ENCODE data around the gene COL24A1.
"Not testable (repeated sequence)": the region's sequence is repeated elsewhere in the genome, so short reads cannot be mapped to it uniquely, and the experiment has no call there.

COL24A1 gene

GRCh38 chr1:85714418-85715114, 442.0 kb downstream of the COL24A1 start:
- H3K27ac ChIP-seq (ENCODE audit: low read depth, low read length); H3K4me1 ChIP-seq (ENCODE audit: insufficient read depth, low read length); H3K27me3 ChIP-seq (ENCODE audit: insufficient read depth, low read length); H3K9ac ChIP-seq (ENCODE audit: low read depth, low read length); H3K4me3 ChIP-seq (ENCODE audit: low read length); H3K36me3 ChIP-seq (ENCODE audit: insufficient read depth, low read length): not testable (repeated sequence)
- 92% methylated on average over 14 of the region's 14 CpGs for WGBS
- peaks cover 19% of the 10 kb centered on the region for H3K9me3 ChIP-seq (ENCODE audit: insufficient read depth, low read depth, low read length)

DNA sequence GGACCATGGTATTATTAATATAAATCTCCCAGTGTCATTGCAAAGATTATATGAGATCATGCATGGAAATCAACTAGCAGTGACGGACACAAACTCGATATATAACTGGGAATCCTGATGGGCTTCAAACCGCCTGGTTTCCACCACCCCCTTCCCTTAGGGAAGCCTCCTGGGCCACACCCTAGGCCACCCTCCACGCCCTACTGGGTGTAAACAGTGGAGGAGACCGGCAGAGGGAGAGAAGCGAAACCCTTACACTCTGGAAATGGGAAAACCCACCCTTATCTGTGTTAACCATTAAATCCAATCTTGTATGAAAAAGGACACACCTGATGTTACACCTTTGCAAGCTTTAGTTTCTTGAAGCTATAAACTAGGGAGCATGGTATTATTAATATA, 447.7 kb downstream of the COL24A1 start:
- H3K36me3 ChIP-seq (ENCODE audit: insufficient read depth, low read length): peaks cover 28% of the 10 kb centered on the region
- H3K4me3 ChIP-seq (ENCODE audit: low read length): peak overlapping the region; percentile 89
- peaks cover 10% of the 10 kb centered on the region; the same call in 1 of the 2 replicates for H3K4me1 ChIP-seq (ENCODE audit: insufficient read depth, low read length)
- no peaks in the 10 kb centered on the region for H3K27me3 ChIP-seq (ENCODE audit: insufficient read depth, low read length)
- 82% methylated on average over 5 of the region's 6 CpGs for WGBS
- peak overlapping the region; percentile 46 for H3K27ac ChIP-seq (ENCODE audit: low read depth, low read length)
- peaks cover 5% of the 10 kb centered on the region for H3K9me3 ChIP-seq (ENCODE audit: insufficient read depth, low read depth, low read length)
- H3K9ac ChIP-seq (ENCODE audit: low read depth, low read length): peak overlapping the region; percentile 68

GRCh38 chr1:85707990-85708828, 448.4 kb downstream of the COL24A1 start, which contains the start of gene ZNHIT6:
Gene ZNHIT6, minus strand, starts transcription at chr1:85708433. Its CDS starts 149 bp downstream, at chr1:85708284.
- Histone ChIP-seq H3K27me3 (ENCODE audit: insufficient read depth, low read length) (no peaks in the 10 kb centered on the region), H3K9ac (ENCODE audit: low read depth, low read length) (peak within 1 kb of the TSS; percentile 68), H3K4me3 (ENCODE audit: low read length) (peak within 1 kb of the TSS; percentile 89), H3K4me1 (ENCODE audit: insufficient read depth, low read length) (peaks cover 10% of the 10 kb centered on the region; the same call in 1 of the 2 replicates), H3K9me3 (ENCODE audit: insufficient read depth, low read depth, low read length) (no peaks in the 10 kb centered on the region), H3K36me3 (ENCODE audit: insufficient read depth, low read length) (peaks cover 34% of the 10 kb centered on the region), H3K27ac (ENCODE audit: low read depth, low read length) (peak within 1 kb of the TSS; percentile 57)
- WGBS: under 1% methylated on average over 32 of the region's 35 CpGs

DNA sequence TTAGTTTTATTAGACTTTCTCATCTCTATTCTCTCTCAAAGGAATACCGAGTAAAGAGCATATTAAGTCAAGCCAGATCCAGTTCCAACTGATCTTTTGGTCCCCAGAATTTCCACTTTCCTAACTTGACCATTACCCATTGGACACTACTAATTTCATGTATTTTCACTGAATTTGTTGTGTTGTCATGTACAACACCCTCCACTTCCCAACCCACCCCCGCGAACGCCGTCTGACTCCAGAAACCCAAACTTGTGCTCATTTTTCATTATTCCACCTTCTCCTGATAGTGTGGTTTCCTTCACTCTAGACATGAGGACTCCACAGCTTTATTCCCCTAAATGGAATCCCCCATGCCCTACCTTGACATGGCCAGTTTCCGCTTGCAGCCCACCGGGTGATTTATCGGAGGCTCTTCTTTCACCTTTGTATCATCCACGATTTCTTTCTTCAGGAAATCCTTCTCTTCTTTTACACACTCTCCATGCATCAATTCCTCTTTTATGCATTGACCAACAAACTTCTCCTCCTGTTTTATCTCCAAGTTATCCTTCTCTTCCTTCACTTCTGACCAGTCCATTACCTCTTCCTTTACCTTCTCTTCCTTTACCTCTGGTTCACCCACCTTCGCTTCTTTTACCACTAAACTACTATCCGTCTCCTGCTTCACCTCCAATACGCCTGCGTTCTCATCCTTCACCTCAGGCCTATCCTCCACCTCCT, 449.1 kb downstream of the COL24A1 start:
- Histone ChIP-seq H3K4me1 (ENCODE audit: insufficient read depth, low read length) (peaks cover 10% of the 10 kb centered on the region; the same call in 1 of the 2 replicates), H3K4me3 (ENCODE audit: low read length) (peak overlapping the region; percentile 89), H3K36me3 (ENCODE audit: insufficient read depth, low read length) (peaks cover 41% of the 10 kb centered on the region), H3K27me3 (ENCODE audit: insufficient read depth, low read length) (no peaks in the 10 kb centered on the region), H3K27ac (ENCODE audit: low read depth, low read length) (no peak overlapping the region), H3K9ac (ENCODE audit: low read depth, low read length) (peak overlapping the region; percentile 68), H3K9me3 (ENCODE audit: insufficient read depth, low read depth, low read length) (no peaks in the 10 kb centered on the region)
- 10% methylated on average over 13 of the region's 13 CpGs for WGBS

DNA sequence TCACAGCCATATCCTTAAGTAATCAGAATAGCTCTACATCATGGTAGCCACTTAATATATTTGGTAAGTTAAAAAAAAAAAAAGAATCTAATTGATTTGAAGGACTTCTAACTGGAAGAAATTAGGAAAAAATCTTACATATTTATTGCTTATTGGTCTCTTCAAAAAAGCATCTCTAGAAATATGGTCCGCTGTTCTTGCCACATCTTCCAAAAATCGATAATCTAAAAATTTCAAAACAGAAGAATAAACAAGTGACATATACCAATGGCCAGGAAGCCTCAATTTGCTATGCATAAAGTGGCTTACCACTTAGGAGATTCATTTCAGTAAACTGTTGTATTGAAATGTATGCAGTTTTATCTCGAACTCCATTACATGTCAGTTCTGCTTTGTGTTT, 450.6 kb downstream of the COL24A1 start:
- Histone ChIP-seq H3K9me3 (ENCODE audit: insufficient read depth, low read depth, low read length) (no peaks in the 10 kb centered on the region), H3K27me3 (ENCODE audit: insufficient read depth, low read length) (no peaks in the 10 kb centered on the region), H3K4me3 (ENCODE audit: low read length) (no peak overlapping the region), H3K36me3 (ENCODE audit: insufficient read depth, low read length) (peaks cover 56% of the 10 kb centered on the region), H3K27ac (ENCODE audit: low read depth, low read length) (no peak overlapping the region), H3K9ac (ENCODE audit: low read depth, low read length) (no peak overlapping the region), H3K4me1 (ENCODE audit: insufficient read depth, low read length) (peaks cover 10% of the 10 kb centered on the region; the same call in 1 of the 2 replicates)
- WGBS: 99% methylated on average over 3 of the region's 3 CpGs

DNA sequence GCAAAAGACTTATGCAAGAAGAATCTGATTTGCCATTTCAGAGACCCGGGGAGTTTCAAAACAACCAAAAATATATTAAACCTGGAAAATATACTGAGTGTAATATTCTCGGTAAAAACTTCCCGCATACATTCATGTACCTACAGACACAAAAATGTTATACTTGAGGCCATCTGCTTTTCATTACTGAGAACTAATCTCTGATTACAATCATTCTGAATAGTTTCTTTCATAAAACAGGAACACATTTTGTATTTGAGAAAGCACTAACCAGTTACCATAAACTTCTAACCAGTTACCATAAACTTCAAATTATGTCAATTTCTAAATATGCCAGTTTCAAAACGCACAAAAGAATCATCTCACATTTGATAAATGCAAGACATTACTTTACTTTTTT, 456.1 kb downstream of the COL24A1 start:
- no peak overlapping the region for H3K27ac ChIP-seq (ENCODE audit: low read depth, low read length)
- 99% methylated on average over 4 of the region's 4 CpGs for WGBS
- H3K36me3 ChIP-seq (ENCODE audit: insufficient read depth, low read length): peaks cover 72% of the 10 kb centered on the region
- no peaks in the 10 kb centered on the region for H3K9me3 ChIP-seq (ENCODE audit: insufficient read depth, low read depth, low read length)
- H3K4me1 ChIP-seq (ENCODE audit: insufficient read depth, low read length): no peaks in the 10 kb centered on the region
- H3K27me3 ChIP-seq (ENCODE audit: insufficient read depth, low read length): no peaks in the 10 kb centered on the region
- no peak overlapping the region for H3K9ac ChIP-seq (ENCODE audit: low read depth, low read length)
- H3K4me3 ChIP-seq (ENCODE audit: low read length): no peak overlapping the region

GRCh38 chr1:85697895-85698294, 458.7 kb downstream of the COL24A1 start:
- Histone ChIP-seq H3K9ac (ENCODE audit: low read depth, low read length) (no peak overlapping the region), H3K4me3 (ENCODE audit: low read length) (no peak overlapping the region), H3K4me1 (ENCODE audit: insufficient read depth, low read length) (no peaks in the 10 kb centered on the region), H3K27me3 (ENCODE audit: insufficient read depth, low read length) (no peaks in the 10 kb centered on the region), H3K9me3 (ENCODE audit: insufficient read depth, low read depth, low read length) (no peaks in the 10 kb centered on the region), H3K36me3 (ENCODE audit: insufficient read depth, low read length) (peaks cover 51% of the 10 kb centered on the region), H3K27ac (ENCODE audit: low read depth, low read length) (no peak overlapping the region)

DNA sequence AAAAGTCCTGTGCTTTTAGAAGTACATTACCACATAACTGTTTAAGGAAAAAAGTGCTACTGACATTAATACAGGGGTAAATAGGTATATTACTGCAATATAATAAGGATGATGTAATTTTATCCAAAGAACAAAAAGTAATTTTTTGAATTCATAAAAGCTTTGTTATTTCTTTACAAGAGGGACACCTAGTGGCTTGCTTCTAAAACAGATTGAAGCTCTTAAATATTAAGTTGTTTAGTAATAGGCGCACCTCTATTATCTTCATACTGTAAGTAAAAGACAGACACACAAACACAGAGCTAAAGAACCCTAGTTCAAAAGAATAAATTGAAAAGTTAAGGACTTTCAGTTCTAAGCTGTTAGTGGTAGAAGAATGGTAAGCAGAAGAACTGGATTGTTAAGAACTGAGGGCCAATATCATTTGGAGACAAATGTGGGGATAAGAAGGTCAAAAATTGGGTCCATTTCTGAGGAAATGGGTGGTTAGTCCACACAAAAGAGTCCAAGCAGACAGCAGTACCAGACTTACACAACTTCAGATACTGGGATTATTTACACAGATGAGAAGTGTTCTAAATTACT, 463.8 kb downstream of the COL24A1 start:
- H3K36me3 ChIP-seq (ENCODE audit: insufficient read depth, low read length): peaks cover 26% of the 10 kb centered on the region
- H3K27me3 ChIP-seq (ENCODE audit: insufficient read depth, low read length): no peaks in the 10 kb centered on the region
- WGBS: no CpG with 5 or more reads among the region's 1 CpG
- no peak overlapping the region for H3K9ac ChIP-seq (ENCODE audit: low read depth, low read length)
- H3K9me3 ChIP-seq (ENCODE audit: insufficient read depth, low read depth, low read length): no peaks in the 10 kb centered on the region
- no peak overlapping the region for H3K4me3 ChIP-seq (ENCODE audit: low read length)
- H3K4me1 ChIP-seq (ENCODE audit: insufficient read depth, low read length): no peaks in the 10 kb centered on the region
- H3K27ac ChIP-seq (ENCODE audit: low read depth, low read length): no peak overlapping the region; the same call in 1 of the 2 replicates

- no peaks in the 10 kb centered on the region for H3K4me1 ChIP-seq (ENCODE audit: insufficient read depth, low read length)
- peaks cover 30% of the 10 kb centered on the region for H3K36me3 ChIP-seq (ENCODE audit: insufficient read depth, low read length)
- WGBS: 94% methylated on average over 4 of the region's 4 CpGs
- H3K4me3 ChIP-seq (ENCODE audit: low read length): no peak overlapping the region
- H3K27ac ChIP-seq (ENCODE audit: low read depth, low read length): no peak overlapping the region
- H3K27me3 ChIP-seq (ENCODE audit: insufficient read depth, low read length): no peaks in the 10 kb centered on the region
- no peaks in the 10 kb centered on the region for H3K9me3 ChIP-seq (ENCODE audit: insufficient read depth, low read depth, low read length)
- H3K9ac ChIP-seq (ENCODE audit: low read depth, low read length): no peak overlapping the region
Measured at GRCh38 chr1:85689775-85690404, 466.7 kb downstream of the COL24A1 start.

- H3K27me3 ChIP-seq (ENCODE audit: insufficient read depth, low read length): no peaks in the 10 kb centered on the region
- no peaks in the 10 kb centered on the region for H3K4me1 ChIP-seq (ENCODE audit: insufficient read depth, low read length)
- H3K4me3 ChIP-seq (ENCODE audit: low read length): no peak overlapping the region
- no peak overlapping the region for H3K27ac ChIP-seq (ENCODE audit: low read depth, low read length)
- H3K36me3 ChIP-seq (ENCODE audit: insufficient read depth, low read length): peaks cover 38% of the 10 kb centered on the region
- no peaks in the 10 kb centered on the region for H3K9me3 ChIP-seq (ENCODE audit: insufficient read depth, low read depth, low read length)
- 94% methylated on average over 9 of the region's 9 CpGs for WGBS
- no peak overlapping the region for H3K9ac ChIP-seq (ENCODE audit: low read depth, low read length)
Measured at GRCh38 chr1:85683292-85684025, 473.1 kb downstream of the COL24A1 start.

Measured in HUES64 (cell line).